Upper lobe of left lung (tissue), 6 donors: ENCODE results near the gene UBAC2. TPM values are rescaled to one million over a fixed set of nuclear protein-coding genes. Genes with fewer than 3 reads are reported as not detected.

Source experiments
- ATAC-seq, 2 donors: fragments of 200-7000 bp; cut with Tn5 transposase; one replicate each; pipeline ENCODE4 v1.9.1; 2022; ENCODE audit warnings: mild to moderate bottlenecking in 2 of 2, moderate library complexity in 2 of 2; ENCODE audit not compliant: low FRiP score in 2 of 2
- DNase-seq, 2 donors: peaks; one replicate each; pipeline ENCODE4 v3.0.0-alpha.2; 2019 to 2020
- H3K27ac ChIP-seq, 4 donors: fragments of 200-600 bp; sonication (generic); one replicate each; pipeline ENCODE4 v1.5.1; 2016 to 2019
- H3K27me3 ChIP-seq, 4 donors: fragments of 200-600 bp; sonication (generic); one replicate each; pipeline ENCODE4 v1.5.1; 2017 to 2019
- H3K36me3 ChIP-seq, 4 donors: fragments of 200-600 bp; sonication (generic); one replicate each; pipeline ENCODE4 v1.5.1; 2016 to 2019
- H3K4me1 ChIP-seq, 4 donors: fragments of 200-600 bp; sonication (generic); one replicate each; pipeline ENCODE4 v1.5.1; 2018 to 2019
- H3K4me3 ChIP-seq, 4 donors: fragments of 200-600 bp; sonication (generic); one replicate each; pipeline ENCODE4 v1.5.1; 2017 to 2019; ENCODE audit warnings: mild to moderate bottlenecking in 2 of 4, moderate library complexity in 1 of 4
- H3K9me3 ChIP-seq, 4 donors: fragments of 200-600 bp; sonication (generic); one replicate each; pipeline ENCODE4 v1.5.1; 2018 to 2019
- EP300 ChIP-seq, 4 donors: sonication (generic); formaldehyde crosslinking; IDR thresholded peaks; one replicate each; pipeline ENCODE4 v1.5.1; 2017; ENCODE audit warnings: antibody characterized with exemption in 4 of 4, control low read depth in 2 of 4
- POLR2A ChIP-seq, 4 donors: fragments of 450-650 bp; IDR thresholded peaks; one replicate each; pipeline ENCODE4 v1.5.1; 2016 to 2017; ENCODE audit warnings: antibody characterized with exemption in 4 of 4, mild to moderate bottlenecking in 2 of 4
- POLR2AphosphoS5 ChIP-seq, 2 donors: sonication (generic); formaldehyde crosslinking; IDR thresholded peaks; one replicate each; pipeline ENCODE4 v1.5.1; 2017; ENCODE audit warnings: antibody characterized with exemption in 2 of 2
- WGBS, 2 donors: methylation state at CpG; one replicate each; pipeline ENCODE4 v1.1.5; 2017 to 2018; 5-methylcytosine and 5-hydroxymethylcytosine counted together
- total RNA-seq, 6 donors: library from RNA; depleted of rRNA in 4 of 6; stranded (reverse); fragments of >200 nt in 4 of 6; gene quantifications; one replicate each; pipeline versions ENCODE4 v1.1.0 to v1.2.1, GENCODE V29; 2016 to 2021
- TF ChIP-seq, protein P1 (sequence below), 6 experiments: fragments of 450-650 bp in 4 of 6; fragments of 200-600 bp in 2 of 6; sonication (generic) in 2 of 6; IDR thresholded peaks; one replicate each; pipeline ENCODE4 v1.5.1; 2016 to 2019; ENCODE audit warnings: antibody characterized with exemption in 6 of 6
- donor health status: DM: no; HTN: no; CAD: no; lungs with moderate emphysema.
- donor health status: DM: no; HTN: yes; CAD: no; lungs with severe emphysema.

Gene UBAC2
- total RNA-seq, 6 donors from 2014 or later = 29.3 to 55.5 (median 47.7) TPM

DNA sequence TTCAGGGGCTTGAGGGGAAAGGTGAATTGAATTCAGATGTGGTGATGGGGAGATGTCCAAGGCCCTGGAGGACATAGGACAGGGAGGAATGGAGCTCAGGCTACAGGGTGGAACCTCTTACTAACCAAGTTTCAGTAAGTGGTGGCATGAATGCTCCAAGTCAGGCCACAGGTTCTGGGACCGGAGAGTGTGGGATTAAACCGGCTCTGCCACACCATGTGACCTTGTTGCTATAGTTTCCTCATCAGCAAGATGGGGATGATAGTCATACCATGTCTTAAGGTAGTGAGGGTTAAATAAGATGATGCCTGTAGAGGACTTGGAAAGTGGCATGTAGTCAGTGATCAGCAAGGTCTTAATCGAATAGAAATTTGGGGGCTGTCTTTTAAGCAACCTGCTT, 90.2 kb downstream of the UBAC2 start:
- DNase-seq = no peak
- Histone ChIP-seq H3K4me1 (peaks cover 9 to 23% (median 12%) of the 10 kb centered on the region in 4 donors), H3K27me3 (no peaks in the 10 kb centered on the region), H3K9me3 (no peaks in the 10 kb centered on the region), H3K36me3 (peaks cover 0 to 7% (median 0%) of the 10 kb centered on the region in 4 donors), H3K27ac (no peak overlapping the region), H3K4me3 (no peak overlapping the region)
- no peak for ATAC-seq
- 85 to 88% methylated on average over 3 of the region's 3 CpGs for WGBS, 2 donors
- TF ChIP-seq POLR2AphosphoS5 (IDR thresholded peaks at IDR 0.05) (no peak), POLR2A (IDR thresholded peaks at IDR 0.05) (no peak), EP300 (IDR thresholded peaks at IDR 0.05) (no peak)
- TF ChIP-seq, protein P1, sequence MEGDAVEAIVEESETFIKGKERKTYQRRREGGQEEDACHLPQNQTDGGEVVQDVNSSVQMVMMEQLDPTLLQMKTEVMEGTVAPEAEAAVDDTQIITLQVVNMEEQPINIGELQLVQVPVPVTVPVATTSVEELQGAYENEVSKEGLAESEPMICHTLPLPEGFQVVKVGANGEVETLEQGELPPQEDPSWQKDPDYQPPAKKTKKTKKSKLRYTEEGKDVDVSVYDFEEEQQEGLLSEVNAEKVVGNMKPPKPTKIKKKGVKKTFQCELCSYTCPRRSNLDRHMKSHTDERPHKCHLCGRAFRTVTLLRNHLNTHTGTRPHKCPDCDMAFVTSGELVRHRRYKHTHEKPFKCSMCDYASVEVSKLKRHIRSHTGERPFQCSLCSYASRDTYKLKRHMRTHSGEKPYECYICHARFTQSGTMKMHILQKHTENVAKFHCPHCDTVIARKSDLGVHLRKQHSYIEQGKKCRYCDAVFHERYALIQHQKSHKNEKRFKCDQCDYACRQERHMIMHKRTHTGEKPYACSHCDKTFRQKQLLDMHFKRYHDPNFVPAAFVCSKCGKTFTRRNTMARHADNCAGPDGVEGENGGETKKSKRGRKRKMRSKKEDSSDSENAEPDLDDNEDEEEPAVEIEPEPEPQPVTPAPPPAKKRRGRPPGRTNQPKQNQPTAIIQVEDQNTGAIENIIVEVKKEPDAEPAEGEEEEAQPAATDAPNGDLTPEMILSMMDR (IDR thresholded peaks at IDR 0.05) = no peak

GRCh38 chr13:99293178-99293577, 92.5 kb downstream of the UBAC2 start:
- DNase-seq (no peak), ATAC-seq (peak in 1 of 2 donors; percentile 54)
- no peak overlapping the region for H3K4me3 ChIP-seq
- no peak overlapping the region for H3K27ac ChIP-seq
- H3K36me3 ChIP-seq = peaks cover 0 to 7% (median 0%) of the 10 kb centered on the region in 4 donors
- TF ChIP-seq, protein P1 (IDR thresholded peaks at IDR 0.05) = no peak
- no peak for TF ChIP-seq POLR2AphosphoS5 (IDR thresholded peaks at IDR 0.05)
- peak in 1 of 4 donors; percentile 19 for TF ChIP-seq POLR2A (IDR thresholded peaks at IDR 0.05)
- no peak for TF ChIP-seq EP300 (IDR thresholded peaks at IDR 0.05)
- WGBS, 2 donors = 84 to 88% methylated on average over 2 of the region's 2 CpGs
- H3K27me3 ChIP-seq = no peaks in the 10 kb centered on the region
- no peaks in the 10 kb centered on the region for H3K9me3 ChIP-seq
- H3K4me1 ChIP-seq = peaks cover 3 to 17% (median 6%) of the 10 kb centered on the region in 4 donors

- peaks cover 0 to 7% (median 0%) of the 10 kb centered on the region in 4 donors for H3K36me3 ChIP-seq
- H3K4me1 ChIP-seq = peaks cover 0 to 15% (median 0%) of the 10 kb centered on the region in 4 donors
- no peaks in the 10 kb centered on the region for H3K9me3 ChIP-seq
- TF ChIP-seq POLR2AphosphoS5 (IDR thresholded peaks at IDR 0.05) = no peak
- TF ChIP-seq, protein P1 (IDR thresholded peaks at IDR 0.05) = no peak
- TF ChIP-seq EP300 (IDR thresholded peaks at IDR 0.05) = no peak
- no peak for TF ChIP-seq POLR2A (IDR thresholded peaks at IDR 0.05)
- DNase-seq (no peak), ATAC-seq (no peak)
- no peak overlapping the region for H3K4me3 ChIP-seq
- no peaks in the 10 kb centered on the region for H3K27me3 ChIP-seq
- no peak overlapping the region for H3K27ac ChIP-seq
Measured at GRCh38 chr13:99294198-99294597, 93.5 kb downstream of the UBAC2 start.

DNA sequence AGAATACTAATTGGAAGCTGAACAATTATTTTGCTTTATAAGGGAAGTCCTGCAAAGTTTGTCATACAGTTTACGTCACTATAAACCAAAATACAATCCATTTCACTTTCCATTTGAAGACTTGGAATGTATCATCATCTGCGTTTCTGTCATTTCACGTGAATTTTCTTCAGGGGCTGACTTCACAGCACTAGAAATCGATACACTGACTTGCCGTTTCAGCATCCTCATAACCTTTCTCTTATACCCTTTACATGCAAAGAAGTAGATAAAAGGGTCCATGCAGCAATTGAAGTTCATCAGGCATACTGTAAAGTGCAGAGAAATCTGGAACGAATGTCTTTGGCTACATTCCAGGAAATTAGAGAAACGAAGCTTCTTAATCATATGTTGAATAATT, 94.3 kb downstream of the UBAC2 start:
- TF ChIP-seq, protein P1 (IDR thresholded peaks at IDR 0.05) = no peak
- TF ChIP-seq POLR2A (IDR thresholded peaks at IDR 0.05) = no peak
- Histone ChIP-seq H3K27me3 (no peaks in the 10 kb centered on the region), H3K4me1 (peaks cover 0 to 9% (median 0%) of the 10 kb centered on the region in 4 donors), H3K9me3 (no peaks in the 10 kb centered on the region), H3K4me3 (no peak overlapping the region), H3K36me3 (peaks cover 0 to 7% (median 0%) of the 10 kb centered on the region in 4 donors), H3K27ac (no peak overlapping the region)
- no peak for DNase-seq
- 77% methylated on average over 7 of the region's 7 CpGs for WGBS, 2 donors
- ATAC-seq = no peak

- Histone ChIP-seq H3K36me3 (peaks cover 0 to 7% (median 0%) of the 10 kb centered on the region in 4 donors), H3K27ac (no peak overlapping the region), H3K4me1 (peaks cover 0 to 6% (median 0%) of the 10 kb centered on the region in 4 donors), H3K4me3 (no peak overlapping the region), H3K9me3 (no peaks in the 10 kb centered on the region), H3K27me3 (no peaks in the 10 kb centered on the region)
- no peak for TF ChIP-seq EP300 (IDR thresholded peaks at IDR 0.05)
- no peak for ATAC-seq
- no peak for DNase-seq
- WGBS, 2 donors = 92 to 97% methylated on average over 12 of the region's 12 CpGs
Measured at GRCh38 chr13:99295488-99296252, 95.0 kb downstream of the UBAC2 start.
